ENCODE measurements around the gene MYO5A.
"Not testable (repeated sequence)": the region's sequence is repeated elsewhere in the genome, so short reads cannot be mapped to it uniquely, and the experiment has no call there.

Gene MYO5A

DNA sequence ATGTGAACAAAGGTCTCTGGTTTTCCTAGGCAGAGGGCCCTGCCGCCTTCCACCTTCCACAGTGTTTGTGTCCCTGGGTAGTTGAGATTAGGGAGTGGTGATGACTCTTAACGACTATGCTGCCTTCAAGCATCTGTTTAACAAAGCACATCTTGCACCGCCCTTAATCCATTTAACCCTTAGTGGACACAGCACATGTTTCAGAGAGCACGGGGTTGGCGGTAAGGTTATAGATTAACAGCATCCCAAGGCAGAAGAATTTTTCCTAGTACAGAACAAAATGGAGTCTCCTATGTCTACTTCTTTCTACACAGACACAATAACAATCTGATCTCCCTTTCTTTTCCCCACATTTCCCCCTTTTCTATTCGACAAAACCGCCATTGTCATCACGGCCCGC, 69.4 kb downstream of the MYO5A start:
- DNase-seq, result not testable (repeated sequence)

DNA sequence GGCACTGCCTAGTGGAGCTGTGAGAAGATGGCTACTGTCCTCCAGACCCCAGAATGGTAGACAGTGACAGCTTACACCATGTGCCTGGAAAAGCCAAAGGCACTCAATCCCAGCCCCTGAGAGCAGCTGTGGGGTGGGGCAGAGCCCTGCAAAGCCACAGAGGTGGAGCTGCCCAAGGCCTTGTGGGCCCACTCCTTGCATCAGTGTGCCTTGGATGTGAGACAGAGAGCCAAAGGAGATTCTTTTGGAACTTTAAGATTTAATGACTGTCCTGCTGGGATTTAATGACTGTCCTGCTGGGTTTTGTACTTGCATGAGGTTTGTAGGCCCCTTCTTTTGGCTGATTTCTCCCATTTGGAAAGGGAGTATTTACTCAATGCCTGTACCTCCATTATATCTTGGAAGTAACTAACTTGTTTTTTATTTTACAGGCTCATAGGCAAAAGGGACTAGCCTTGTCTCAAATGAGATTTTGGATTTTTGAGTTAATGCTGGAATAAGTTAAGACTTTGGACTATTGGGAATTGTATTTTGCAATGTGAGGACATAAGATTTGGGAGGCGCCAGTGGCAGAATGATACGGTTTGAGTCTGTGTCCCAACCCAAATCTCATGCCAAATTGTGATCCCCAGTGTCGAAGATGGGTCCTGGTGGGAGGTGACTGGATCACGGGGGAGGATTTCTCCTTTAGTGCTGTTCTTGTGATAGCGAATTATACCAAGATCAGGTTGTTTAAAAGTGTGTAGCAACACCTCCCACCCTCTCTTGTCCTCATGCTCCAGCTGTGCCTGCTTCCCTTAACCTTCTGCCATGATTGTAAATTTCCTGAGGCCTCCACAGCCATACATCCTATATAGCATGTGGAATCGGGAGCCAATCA, 80.4 kb downstream of the MYO5A start:
- DNase-seq, result no peak

DNA sequence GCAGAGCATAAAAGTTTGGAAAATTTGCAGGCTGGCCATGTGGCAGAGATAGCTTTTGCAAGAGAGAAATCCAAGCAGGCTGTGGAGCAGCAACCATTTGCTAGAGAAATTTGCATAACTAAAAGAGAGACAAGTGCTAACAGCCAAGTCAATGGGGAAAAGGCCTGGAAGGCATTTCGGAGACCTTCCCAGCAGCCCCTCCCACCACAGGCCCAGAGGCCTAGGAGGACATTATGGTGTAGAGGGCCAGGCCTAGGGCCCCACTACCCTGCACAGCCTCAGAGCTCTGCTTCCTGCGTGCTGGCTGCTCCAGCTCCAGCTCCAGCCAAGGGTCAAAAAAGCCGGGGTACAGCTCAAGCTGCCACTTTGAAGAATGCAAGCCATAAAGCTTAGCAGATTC, 82.7 kb downstream of the MYO5A start:
- no peak for DNase-seq

DNA sequence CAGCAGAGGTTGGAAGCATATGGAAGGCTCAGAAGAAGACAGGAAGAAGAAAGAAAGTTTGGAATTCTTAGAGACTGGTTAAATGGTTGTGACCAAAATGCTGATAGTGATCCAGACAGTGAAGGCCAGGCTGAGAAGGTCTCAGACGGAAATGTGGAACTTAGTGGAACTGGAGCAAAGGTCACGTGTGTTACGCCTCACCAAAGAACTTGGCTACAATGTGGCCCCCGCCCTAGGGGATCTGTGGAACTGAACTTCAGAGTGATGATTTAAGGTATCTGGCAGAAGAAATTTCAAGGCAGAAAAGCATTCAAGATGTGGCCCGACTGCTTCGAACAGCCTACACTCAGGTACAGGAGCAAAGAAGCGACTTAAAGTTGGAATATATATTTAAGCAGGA, 83.1 kb downstream of the MYO5A start:
- no peak for DNase-seq

DNA sequence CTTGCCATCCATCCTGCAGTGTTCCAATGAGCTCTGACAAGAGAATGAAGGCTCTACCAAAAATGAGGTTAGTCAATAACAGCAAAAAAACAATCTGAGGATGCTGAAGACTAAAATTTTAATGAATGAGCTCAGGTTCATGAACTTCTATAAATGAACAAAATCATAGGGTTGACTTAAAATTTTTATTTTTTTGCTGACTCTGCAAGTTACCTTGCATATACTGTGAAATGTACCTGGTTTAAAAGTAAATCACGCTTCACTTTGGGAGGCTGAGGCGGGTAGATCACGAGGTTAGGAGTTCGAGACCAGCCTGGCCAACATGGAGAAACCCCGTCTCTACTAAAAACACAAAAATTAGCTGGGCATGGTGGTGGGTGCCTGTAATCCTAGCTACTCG, 85.5 kb downstream of the MYO5A start:
- DNase-seq, result not testable (repeated sequence)

DNA sequence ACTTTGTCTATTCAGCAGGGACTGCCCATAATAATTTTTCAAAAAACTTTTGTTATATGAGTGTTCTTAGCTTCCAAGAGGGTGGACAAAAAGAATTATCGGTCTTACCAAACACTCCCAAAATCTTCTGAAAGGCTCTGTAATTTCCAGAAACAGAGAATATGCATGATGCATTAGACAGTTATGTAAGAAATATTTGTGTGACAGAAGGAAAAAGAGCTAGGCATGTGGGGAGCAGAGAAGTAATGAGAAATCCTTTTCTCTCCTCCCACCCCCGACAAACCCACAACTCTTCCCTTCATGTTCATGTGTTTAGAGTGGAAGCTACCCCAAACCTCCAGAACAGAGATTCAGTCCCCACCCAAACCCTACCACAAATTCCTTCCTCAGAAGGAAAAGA, 86.8 kb downstream of the MYO5A start:
- DNase-seq, result no peak

DNA sequence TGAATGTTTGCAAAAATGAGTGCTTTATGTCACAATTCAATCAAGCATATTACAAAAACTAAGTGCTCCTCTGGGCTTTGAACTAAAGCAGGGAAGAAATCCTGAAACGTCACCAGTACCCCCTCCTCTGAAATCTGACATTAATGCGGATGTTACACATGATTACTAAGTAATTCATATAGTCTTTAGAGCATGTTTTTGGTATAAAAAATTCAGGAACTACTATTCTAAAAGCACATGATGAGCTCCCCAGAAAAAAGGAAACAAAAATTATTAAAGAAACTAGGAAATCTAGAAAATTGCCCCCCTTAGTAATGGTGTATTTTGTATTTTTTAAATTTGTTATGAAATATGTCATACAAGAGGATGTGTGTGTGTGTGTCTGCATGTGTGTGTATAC, 87.7 kb downstream of the MYO5A start:
- no peak for DNase-seq

DNA sequence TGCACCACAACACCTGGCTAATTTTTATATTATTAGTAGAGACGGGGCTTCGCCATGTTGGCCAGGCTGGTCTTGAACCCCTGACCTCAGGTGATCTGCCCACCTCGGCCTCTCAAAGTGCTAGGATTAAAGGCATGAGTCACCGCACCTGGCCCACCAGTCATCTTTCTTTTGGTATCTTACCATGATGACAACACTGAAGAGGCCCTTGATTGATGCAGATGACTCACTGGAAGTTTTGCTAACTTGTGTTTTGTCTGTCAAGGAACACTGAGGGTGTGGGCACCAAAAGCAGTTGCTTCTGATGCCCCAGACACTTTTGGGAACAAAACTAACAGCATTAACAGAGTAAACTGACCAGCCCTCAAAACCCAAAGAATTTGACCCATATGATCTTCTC, 88.3 kb downstream of the MYO5A start:
- peak; percentile 64 for DNase-seq

DNA sequence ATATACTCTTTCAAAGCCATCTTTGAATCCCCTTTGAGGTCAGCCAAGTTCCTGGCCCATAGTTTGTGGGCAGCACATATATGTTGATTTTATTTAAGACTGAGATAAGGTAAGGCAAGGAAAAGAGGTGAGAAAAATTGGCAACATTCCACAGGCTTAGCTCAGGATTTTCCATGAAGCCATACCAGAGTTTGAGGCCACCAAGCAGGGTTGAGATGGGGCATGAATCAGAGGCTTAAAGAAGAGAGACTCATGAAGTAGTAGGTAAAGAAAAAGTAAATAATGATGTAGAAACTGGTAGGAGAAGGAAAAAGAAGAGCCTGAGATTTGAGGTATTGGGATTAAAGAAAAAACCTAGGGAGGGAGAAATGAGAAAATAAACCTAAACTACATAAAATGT, 89.2 kb downstream of the MYO5A start:
- no peak for DNase-seq

DNA sequence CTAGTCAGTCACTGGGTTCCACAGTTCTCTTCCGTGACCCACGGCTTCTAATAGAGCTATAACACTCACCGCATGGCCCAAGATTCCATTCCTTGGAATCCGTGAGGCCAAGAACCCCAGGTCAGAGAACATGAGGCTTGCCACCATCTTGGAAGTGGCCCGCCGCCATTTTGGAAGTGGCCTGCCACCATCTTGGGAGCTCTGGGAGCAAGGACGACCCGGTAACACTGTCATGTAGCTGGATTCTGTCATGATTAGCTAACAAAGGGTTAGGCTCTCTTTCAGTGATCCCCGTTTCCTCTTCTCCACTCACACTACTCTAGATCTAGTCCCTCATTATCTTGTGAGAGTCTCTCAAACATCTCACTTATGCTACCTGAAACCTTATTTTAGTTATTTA, 89.6 kb downstream of the MYO5A start:
- not testable (repeated sequence) for DNase-seq

DNA sequence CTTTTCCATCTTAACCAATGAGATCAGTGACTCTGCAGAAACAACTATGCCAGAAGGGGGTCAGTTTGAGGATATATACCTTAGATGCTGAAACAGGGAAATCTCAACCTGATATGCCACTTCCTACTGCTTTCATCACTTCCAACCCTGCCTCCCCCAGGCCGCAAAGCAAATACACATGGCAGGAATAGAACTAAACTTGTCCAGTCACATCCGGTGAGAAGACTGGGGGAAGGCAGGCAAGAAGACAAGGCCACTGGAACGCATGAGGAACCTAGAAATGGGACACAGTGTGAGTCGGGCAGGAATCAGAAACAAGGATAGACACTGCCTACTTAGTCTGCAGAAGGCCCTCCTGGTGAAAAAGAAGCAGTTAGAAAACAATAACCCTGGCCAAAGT, 90.6 kb downstream of the MYO5A start:
- DNase-seq, result no peak

DNA sequence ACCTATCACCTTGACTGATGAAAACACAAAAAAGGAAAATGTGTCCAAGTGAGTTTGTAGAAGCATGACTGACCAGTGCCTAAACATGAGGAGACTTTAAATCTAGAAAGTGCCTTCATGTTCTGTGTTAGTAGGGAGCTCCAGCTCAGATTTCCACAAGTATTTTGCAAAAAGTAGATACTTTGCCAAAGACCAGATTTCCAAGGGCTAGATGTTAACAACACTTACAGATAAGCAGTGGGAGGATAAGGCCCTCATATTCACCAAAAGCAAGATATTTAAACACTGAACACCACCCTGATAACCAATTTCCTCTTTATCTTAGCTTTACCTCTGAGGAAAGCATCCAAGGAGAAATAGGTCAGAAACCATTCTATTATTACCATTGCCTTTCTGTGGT, 91.0 kb downstream of the MYO5A start:
- no peak for DNase-seq

DNA sequence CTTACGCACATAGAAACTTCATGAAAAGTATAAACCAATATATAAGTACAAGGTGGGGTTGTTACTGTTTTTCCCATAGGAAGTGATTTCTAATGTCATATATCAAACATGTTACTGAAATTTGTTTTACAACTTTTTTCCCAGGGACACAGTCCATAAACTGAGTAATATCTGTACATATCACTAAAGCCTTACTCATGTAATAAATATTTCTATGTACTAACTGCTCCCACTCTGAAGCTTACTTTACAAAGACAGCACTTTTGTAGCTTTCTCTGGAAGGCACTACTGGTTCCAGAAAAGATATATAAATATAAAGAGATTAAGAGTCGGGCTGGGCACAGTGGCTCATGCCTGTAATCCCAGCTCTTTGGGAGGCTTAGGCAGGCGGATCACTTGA, 91.7 kb downstream of the MYO5A start:
- no peak for DNase-seq

DNA sequence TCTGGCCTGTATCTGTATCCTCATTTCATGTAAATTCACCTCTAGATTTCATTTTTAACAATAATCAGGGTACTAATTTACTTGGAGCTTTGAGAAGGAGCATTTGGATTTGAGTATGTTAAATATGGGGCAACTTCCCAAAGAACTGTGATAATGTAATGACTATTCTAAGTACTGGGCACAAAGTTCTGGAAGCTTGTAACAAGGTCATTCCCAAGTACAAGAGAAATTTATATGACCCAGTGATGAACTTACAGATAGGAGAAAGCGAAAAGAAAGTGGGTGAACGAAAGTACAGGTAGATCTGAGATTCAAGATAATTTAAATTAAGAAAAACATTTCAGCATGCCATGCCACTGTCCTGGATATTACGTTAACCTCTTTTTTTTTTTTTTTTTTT, 93.8 kb downstream of the MYO5A start:
- no peak for DNase-seq

DNA sequence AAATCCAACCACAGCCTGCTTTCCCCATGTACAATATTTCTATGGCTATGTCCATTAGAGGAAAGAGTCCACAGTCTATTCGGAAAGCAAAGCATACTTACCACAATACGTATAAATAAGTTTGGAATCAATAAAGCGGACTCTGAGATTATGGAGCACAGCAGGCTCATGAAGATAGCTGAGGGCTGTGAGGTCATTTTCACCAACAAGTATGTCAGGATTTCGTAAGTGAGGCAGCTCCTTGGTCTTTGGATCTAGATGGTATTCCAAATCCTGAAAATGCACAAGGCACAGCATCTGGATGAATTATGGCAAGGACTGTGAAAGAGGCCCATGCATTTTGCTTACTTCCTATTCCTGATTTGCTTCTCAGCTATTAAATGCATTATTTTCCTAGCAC, 100.4 kb downstream of the MYO5A start:
- DNase-seq, result no peak

DNA sequence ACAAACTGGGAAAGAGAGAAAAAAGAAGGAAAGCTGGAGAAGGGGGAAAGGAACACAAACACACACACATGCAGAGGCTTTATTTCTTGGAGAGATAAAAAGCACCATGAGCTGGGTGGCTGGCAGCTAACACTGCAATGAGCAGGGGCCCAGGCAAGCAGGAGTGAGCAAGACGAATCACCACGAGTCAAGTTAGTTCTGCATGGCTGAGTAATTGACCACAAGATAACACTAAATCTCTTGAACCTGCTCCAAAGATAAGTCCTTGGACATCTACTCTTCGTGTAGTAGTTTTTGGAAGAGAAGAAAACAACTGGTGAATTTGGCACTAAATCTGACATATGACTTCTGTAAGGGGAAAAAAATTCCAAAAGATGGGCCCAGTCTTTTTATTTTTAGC, 100.9 kb downstream of the MYO5A start:
- DNase-seq, result peak; percentile 42

DNA sequence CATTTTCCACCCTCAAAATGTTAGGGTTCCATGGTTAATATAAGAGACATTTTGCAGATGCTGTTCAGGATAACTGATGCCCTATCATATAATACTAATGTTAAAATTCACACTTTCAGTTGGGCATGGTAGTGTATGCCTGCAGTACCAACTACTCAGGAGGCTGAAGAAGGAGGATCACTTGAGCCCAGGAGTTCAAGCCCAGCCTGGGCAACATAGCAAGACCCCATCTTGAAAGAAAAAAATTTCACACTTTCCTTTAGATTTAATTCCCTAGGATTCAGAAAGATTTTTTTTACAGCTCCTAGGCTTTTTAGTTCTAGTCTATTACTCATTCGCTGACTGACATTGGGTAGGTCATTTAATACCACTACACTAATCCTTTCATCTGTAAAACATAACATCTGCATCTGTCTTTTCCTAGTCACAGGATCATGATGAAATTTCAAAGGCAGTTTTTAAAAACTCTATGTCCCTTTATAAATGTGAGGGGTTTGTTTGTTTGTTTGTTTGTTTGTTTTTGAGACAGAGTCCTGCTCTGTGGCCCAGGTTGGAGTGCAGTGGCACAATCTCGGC, 103.7 kb downstream of the MYO5A start:
- DNase-seq, result no peak

DNA sequence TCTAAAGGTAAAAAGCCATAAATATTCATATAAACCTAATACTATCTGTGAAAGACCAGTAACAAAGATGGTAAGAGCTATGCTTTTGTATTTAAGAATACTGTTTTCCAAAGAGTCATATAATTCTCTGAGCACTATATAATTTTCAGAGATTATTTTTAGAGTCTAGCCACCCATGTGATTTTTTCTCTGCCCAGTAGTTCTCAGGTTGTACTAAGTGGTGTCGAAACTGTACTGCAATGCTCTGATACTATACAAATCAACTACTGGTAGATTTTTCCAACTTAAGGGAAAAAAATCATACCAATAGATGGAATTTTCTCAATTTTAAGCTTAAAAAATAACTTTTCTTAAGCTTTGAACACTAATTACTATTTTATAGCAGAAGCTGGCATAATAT, 104.8 kb downstream of the MYO5A start:
- no peak for DNase-seq

DNA sequence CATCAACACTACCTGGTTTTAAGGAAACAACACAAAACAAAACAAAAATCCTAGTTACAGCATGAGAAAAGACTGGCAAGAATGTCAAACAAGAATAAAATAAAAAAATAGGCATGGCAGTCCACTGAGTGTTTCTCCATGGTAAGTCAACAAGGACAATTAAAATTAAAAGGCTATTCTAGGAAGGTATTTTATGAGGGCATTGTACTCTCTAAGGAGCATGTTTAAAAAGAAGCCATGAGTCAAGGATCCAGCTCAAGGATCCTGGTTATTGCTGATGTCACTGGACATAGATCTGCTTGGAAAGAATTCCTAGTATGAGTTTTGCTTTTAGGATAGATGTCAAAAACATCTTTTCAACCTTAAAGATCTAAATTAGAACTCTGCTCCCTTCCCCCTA, 106.7 kb downstream of the MYO5A start:
- no peak for DNase-seq

DNA sequence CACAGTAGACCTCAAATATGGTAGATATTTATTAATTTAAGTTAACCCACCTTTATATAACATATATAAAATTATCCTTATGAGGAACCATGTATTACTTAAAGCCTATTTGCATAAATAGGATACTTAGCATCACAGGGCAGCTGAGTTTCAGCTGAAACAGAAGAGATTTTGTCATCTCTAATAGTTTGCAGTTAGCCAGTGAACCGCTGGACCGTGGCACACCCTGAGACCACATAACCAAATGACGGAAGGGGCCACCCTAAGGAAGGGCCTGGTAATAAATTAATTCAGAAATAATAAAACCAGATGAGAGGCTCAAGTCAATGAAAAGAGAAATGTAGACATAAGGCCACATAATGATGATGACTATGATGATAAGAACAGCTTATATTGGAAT, 107.7 kb downstream of the MYO5A start:
- no peak for DNase-seq

DNA sequence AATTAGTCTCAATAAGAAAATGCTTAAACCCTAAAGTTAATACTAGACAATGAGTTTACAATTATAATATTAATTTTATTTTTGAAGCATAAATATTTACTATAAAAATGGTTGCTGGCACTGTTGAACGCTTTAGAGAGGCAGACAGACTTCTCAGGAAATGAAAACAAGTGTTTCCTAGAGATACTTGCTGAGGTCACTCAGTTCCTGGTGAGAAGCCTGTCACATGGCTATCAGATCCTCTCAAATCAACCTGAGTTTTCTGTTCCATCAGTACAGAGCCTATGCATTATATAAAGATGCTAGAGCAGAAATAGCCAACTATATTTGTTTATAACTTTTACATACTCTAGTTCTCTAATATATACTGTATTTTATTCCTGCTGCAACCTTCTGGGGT, 109.2 kb downstream of the MYO5A start:
- no peak for DNase-seq

DNA sequence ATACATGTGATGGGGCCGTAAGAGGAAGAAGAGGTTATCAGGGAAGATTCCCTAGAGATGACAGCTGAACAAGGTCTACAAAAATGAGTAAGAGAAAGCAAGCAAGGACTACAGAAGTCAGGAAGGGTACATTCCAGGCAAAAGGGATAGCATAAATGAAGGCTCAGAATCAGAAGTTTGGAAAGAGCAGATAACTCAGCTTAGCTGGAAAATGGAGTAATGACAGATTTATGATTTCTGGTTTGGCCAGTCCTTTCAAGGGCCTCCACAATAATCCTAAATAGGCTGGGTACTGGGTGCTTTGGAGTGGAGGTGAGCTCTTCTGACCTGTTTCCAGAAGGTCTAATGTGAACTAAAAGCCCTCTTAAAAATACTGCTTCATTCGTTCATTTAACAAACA, 110.7 kb downstream of the MYO5A start:
- DNase-seq, result no peak

DNA sequence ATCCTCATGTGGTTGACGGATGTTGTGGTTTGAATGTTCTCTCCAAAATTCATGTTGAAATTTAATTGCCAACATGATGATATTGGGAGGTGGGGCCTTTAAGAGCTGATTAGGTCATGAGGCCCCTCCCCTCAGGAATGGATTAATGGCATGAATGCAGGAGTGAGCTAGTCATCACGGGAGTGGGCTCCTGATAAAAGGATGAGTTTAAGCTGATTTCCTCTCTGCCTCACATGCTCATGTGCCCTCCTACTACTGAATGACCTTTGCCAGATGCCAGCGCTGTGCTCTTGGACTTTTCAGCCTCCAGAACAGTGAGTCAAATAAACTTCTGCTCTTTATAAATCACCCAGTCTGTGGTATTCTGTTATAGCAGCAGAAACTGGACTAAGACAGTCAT, 111.2 kb downstream of the MYO5A start:
- no peak for DNase-seq

DNA sequence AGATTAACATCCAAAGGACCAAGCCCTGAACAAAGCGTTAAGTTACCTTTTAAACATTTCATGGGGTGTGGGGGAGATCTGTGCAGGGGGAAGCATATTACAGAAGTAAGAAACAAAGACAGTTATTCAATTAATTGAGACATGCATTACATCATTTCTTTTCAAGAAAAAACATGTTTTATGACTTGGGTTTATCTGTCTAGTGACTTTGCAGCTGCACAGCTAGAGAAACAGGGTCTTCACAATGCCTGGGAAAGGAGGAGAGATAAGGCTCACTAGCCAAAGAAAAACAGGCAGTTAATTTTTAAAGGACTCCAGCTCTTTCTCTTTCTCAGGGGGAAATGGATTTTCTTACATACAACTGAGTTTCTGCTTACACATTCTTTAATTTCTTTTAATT, 112.1 kb downstream of the MYO5A start:
- not testable (repeated sequence) for DNase-seq

DNA sequence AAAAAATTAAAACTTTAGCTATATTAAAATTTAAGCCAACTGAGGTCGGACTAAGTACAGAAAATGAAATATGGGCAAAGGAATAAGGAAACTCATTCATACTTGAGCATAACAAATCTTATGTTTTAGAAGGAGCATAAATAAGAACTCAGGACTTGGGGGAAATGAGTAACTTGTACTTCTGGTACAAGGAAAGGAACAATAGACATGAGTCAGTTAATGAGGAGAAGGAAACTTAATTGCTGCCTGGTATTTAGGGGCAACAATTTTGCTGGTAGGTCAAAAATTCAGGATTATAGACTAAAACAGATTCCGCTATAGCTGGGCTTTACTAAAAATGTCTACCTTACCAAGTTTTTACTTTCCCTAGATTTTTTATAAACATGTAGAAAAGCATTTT, 113.1 kb downstream of the MYO5A start:
- DNase-seq, result no peak
